Activated CD8-positive, alpha-beta memory T cell treated with anti-CD3 and anti-CD28 coated beads, Interleukin-2, amount 50 U/mL, for 48 hours (primary cell): ENCODE measurements around the gene ZNF280B.
"Not testable (repeated sequence)": the region's sequence is repeated elsewhere in the genome, so short reads cannot be mapped to it uniquely, and the experiment has no call there.

Experiments used
- DNase-seq: peaks from one replicate; pipeline ENCODE4 v3.0.0-alpha.2; 2020

The ZNF280B gene

DNA sequence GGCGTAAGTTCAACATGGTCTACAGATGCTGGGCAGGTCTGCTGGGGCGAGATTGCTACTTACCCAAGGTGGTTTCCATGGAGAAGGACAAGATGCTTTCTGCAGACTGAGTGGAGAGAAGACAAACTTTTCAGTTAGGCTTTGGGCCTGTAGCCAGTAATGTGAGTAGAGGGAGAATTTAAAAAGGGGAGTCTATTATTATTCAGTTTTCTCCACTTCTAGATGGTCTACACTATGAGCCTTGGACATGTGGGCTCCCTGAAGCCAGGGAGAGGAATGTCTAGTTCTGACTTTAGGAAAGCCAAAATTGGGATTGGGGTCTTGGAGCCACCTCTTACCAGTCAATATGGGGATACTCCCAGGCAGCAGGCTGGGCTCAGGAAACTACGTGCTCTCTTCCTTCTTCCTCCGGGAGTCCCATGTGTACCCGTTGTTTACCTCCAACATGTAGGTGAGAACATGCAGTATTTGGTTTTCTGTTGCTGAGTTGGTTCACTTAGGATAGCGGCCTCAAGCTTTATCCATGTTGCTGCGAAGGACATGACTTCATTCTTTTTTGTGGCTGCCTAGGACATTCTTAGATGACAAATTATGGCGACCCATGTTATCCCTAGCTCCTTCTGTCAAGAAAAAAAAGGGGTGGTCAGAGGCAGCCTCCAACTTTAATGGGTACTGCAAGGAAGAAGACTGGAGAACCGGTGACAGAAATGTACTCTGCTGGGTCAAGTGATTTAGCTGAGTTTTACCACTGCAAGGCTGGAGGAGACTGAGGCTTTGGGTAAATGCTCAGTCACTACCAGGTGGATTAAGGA, 26.3 kb upstream of the ZNF280B start:
- DNase-seq = no peak

DNA sequence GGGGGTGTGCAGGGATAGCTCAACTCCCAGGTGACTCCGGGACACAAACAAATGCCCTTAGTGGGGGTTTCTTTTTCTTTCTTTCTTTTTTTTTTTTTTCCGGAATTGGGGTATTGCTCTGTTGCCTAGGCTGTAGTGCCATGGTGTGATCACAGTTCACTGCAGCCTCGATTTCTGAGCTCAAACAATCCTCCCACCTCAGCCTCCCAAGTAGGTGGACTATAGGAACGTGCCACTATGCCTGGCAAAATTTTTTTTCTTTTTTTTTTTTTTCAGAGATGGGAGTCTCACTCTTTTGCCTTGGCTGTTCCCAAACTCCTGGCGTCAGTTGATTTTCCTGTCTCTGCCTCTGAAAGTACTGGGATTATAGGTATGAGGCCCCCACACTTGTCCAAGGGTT, 25.3 kb upstream of the ZNF280B start:
- DNase-seq = no peak

DNA sequence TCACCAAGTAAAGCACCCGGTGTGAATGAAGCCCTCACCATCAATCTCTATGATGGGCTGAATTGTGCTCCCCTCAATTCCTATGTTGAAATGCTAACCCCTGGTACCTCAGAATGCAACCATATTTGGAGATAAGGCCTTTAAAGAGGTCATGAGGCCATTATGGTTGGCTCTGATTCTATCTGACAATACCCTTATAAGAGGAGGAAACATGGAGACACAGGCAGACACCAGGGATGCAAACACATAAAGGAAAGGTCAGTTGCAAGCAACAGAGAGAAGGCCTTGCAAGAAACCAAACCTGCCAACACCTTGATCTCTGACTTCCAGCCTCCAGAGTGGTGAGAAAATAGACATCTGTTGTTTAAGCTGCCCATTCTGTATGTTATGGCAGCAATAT, 24.9 kb upstream of the ZNF280B start:
- DNase-seq = no peak

DNA sequence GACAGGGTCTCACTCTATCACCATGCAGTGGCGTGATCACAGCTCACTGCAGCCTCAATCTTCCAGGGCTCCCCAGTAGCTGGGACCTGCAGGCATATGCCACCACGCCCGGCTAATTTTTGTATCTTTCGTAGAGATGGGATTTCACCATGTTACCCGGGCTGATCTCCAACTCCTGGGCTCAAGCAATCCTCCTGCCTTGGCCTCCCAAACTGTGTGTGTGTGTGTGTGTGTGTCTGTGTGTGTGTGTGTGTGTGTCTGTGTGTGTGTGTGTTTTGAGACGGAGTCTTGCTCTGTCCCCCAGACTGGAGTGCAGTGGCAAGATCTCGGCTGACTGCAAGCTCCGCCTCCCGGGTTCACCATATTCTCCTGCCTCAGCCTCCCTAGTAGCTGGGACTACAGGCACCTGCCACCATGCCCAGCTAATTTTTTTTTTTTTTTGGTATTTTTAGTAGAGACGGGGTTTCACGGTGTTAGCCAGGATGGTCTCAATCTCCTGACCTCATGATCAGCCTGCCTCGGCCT, 24.1 kb upstream of the ZNF280B start:
- DNase-seq = not testable (repeated sequence)

DNA sequence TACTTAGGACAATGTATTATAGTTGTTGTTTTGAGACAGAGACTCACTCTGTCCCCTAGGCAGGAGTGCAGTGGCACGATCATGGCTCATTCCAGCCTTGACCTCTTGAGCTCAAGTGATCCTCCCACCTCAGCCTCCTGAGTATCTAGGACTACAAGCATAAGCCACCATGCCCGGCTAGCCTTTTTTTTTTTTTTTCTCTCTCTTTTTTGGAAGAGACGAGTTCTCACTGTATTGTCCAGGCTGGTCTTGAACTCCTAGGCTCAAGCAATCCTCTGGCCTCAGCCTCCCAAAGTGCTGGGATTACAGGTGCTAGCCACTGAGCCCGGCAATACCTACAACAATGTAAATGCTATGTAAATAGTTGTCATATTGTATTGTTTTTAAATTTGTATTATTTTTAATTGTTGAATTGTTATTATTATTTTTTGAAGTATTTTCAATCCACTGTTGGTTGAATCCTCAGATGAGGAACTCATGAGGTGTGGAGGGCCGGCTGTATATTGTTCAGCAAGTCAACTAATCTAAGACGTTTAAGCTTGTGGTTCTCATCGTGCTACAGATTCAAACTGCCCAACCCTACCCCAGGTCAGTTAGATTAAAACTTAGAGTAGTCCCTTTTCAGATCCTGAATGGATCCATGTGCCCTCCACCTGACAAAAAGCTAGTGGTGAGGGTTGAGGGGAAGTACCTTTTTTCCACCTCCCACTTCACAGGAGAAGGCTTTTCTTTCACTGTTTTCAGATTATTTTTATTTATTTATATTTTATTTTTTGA, 23.4 kb upstream of the ZNF280B start:
- no peak for DNase-seq

DNA sequence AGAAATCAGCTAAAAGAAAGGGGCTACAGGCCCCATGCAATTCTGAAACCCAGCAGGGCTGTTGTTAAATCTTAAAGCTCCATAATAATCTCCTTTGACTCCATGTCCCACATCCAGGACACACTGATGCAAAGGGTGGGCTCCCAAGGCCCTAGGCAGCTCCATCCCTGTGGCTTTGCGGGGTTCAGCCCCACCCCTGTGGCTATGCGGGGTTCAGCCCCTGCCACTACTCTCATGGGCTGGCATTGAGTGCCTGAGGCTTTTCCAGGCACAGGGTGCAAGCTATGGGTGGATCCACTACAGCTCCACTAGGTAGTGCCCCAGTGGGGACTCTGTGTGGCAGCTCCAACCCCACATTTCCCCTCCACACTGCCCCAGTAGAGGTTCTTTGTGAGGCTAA, 20.2 kb upstream of the ZNF280B start:
- DNase-seq = no peak

DNA sequence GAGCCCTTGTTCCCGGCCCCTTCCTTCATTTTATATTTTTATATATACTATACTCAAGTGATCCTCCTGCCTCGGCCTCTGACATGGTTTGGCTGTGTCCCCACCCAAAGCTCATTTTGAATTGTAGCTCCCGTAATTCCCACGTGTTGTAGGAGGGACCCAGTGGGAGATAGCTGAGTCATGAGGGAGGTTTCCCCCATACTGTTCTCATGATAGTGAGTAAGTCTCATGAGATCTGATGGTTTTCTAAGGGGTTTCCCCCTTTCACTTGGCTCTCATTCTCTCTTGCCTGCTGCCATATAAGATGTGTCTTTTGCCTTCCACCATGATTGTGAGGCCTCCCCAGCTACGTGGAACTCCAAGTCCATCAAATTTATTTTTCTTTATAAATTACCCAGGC, 18.8 kb upstream of the ZNF280B start:
- DNase-seq = no peak

DNA sequence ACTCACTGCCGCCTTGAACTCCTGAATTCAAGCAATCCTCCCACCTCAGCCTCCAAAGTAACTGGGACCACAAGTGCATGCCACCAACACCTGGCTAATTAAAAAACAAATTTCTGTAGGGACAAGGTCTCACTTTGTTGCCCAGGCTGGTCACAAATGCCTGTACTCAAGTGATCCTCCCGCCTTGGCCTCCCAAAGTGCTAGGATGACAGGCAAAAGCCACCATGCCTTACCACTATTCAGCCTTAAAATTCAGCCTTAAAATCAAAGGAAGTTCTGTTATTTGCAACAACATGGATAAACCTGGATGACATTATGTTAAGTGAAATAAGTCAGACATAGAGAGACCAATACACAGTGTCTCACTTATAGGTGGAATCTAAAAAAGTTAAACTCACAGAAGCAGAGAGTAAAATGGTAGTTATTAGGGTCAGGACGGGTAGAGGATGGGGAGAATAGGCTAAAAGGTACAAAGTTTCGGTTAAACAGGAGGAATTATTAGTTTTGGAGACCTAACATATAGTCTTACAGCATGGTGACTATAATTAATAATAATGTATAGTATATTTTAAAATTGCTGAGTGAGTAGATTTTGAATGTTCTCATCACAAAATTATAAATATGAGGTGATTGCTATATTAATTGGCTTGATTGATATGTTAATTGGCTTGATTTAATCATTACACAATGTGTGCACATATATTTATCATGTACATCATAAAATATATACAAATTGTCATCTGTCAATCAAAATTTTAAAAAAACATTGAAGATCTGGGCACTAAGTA, 17.8 kb upstream of the ZNF280B start:
- DNase-seq = no peak

DNA sequence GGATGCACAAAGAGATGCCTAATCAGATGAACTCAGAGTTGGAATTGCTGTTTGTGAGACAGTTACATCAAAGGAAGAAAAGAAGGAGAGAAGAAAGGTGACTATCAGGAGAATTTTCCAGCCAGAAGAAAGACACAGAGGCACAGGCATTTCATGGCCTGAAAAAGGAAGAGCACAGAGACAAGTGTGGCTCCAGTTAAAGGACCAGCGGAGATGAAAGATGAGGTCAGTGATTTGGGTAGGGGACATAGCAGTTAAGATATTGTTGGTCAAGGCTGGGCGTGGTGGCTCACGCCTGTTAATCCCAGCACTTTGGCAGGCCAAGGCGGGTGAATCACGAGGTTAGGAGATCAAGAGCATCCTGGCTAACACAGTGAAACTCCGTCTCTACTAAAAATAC, 15.0 kb upstream of the ZNF280B start:
- no peak for DNase-seq

DNA sequence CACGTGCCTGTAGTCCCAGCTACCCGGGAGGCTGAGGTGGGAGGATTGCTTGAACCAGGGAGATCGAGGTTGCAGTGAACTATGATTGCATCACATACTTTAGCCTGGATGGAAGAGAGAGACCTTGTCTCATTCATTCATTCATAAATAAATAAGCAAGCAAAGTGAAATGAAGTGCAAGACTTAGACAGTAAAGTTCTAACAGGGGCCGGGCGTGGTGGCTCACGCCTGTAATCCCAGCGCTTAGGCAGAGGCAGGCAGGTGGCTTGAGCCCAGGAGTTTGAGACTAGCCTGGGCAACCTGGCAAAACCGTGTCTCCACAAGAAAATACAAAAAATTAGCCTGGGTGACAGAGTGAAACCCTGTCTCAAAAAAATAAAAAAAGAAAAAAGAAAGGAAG, 13.1 kb upstream of the ZNF280B start:
- DNase-seq = no peak

DNA sequence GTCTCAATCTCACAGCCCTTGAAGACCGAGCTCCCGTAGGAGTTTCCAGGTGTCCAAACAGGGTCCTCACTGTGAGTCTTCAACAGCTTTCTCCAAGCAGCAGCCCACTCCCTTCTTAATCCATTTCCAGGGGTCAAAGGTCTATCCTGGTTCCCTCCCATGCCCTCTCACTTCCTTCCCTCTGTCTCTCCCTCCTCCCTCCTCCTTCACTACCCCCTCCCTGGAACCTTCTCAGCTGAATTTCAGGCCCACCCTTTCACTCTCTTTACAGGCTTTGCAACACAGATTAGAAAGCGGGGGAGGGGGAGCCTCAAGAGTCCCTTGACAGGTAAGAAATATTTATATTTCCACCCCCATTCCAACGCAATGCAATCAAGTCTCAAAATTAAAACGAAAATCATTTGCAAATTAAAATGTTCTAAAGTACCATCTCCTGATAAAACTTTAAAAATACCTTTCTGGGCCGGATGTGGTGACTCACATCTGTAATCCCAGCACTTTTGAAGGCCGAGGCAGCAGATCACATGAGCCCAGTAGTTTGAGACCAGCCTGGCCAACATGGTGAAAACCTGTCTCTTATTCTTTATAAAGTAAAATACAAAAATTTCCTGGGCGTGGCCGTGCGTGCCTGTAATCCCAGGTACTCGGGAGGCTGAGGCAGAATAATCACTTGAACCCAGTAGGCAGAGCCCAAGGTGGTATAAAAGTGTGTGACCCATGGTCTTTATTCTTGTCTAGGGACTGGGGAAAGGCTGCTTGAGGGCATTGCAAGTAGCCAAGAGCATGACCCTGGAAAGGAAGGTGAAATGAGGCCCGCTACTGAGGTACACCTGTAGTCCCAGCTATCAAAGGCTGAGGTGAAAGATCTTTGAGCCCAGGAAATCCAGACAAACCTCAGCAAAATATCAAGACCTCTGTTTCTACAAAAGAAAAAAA, 12.4 kb upstream of the ZNF280B start:
- DNase-seq = no peak

DNA sequence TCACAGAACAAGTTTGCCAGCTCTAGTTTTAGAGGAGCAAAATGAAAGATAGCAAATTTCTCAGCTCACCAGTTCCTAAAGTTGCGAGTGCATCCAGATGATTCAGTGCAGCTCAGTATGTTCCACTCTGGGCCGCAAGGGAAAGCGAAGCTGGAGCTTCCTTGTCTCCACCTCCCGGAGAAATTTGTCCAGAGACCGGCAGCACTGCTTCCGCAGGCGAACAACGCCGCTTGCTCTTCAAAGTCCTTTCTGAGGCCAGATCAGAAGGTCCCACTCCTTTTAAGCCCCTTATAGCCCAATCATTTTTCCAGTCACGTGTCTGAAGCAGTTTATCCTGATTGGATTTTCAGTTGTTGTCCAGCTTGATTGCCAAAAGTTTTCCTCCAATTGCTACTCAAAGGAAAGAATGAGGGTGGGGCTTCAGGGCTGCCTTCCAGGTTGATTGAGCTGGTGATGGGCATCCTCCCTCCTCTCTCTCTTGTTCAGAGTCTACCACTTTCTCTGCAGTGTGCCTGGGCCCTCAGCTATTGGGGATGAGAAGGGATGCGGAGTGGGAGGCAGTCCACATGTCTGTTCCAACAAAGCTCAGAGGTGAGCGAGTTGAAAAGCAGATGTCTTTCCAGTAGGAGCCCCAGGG, 11.6 kb upstream of the ZNF280B start, which contains the start of gene ZNF280A:
Gene ZNF280A (minus strand): TSS at position 251 of the 637 bp plus-strand sequence. CDS start 4,640 bp downstream, outside the sequence.
- DNase-seq = no peak

DNA sequence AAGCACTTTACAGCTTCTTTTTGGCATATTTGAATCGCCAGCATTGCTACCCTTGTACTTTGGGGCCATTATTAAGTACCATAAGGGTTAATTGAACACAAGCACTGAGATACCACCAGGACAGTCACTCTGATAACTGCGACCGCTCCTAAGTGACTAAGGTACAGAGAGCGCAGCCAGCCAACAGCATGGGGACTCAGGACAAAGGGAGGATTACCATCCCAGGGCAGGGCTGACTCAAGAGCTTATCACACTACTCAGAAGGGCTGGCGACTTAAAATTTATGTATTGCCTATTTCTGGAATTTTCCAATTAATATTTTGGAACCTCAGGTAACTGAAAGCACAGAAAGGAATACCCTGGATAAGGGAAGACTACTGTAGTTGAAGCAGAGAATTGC, 11.0 kb upstream of the ZNF280B start:
- no peak for DNase-seq

DNA sequence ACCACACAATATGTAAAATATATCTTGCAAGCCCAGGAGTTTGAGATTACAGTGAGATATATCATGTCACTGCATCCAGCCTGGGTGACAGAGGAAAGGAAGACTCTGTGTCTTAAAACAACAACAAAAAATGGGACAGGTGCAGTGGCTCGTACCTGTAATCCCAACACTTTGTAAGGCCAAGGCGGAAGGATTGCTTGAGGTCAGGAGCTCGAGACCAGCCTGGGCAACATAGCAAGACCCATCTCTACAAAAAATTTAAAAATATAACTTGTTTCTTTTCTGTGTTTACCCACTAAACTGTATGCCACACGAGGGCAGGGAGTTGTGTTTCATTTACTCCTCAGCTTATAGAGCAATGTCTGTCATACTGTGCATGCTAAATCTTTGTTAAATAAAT, 8.4 kb upstream of the ZNF280B start:
- no peak for DNase-seq

DNA sequence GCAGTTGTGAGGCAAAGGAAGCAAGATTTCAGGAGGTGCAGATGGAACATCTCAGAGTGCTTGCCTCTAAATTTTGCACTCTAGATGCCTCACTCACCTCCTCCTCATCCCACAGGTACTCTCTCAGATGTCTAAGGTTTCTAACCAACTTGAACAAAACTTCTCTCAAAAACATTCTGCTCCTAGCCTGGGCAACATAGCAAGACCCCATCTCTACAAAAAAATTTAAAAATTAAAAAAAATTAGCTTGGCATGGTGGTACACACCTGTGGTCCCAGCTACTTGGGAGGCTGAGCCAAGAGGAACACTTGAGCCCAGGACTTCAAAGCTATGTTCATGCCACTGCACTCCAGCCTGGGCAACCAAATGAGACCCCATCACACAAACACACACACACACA, 7.3 kb upstream of the ZNF280B start:
- DNase-seq = no peak

DNA sequence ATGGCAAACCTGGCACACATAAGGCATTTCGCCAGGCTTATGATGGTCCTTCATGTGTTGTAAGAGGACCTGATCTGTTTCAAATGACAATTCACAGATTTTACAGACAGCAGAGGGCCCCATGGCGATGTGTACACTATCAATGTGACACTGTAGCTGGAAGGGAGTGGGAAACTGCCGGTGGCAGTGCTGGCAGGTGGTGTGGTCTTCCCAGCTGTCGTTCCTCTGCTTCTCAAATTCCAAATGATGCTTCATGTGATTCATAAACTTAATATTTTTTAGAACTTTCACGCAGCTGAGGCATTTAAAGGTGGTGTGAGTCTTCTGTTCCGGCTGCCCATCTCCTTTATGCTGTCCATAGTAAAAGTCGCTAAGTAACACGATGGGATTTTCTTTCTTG, 5.9 kb upstream of the ZNF280B start:
- DNase-seq = not testable (repeated sequence)

DNA sequence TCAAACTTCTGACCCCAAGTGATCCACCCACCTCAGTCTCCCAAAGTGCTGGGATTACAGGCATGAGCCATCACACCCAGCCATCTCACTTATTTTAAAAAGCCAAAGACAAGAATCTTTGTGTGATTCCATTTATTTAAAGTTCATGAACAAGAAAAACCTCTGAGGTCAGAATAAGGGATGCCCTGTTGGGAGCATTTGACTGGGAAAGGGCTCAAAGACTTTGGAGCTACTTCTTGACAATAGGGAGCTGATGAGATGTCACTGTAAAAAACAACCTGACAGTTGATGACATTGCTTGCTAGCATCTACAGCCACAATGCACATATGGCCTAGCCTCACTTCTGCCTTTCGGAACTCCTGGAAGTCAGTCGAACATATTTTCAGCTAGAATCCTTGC, 5.1 kb upstream of the ZNF280B start:
- no peak for DNase-seq

DNA sequence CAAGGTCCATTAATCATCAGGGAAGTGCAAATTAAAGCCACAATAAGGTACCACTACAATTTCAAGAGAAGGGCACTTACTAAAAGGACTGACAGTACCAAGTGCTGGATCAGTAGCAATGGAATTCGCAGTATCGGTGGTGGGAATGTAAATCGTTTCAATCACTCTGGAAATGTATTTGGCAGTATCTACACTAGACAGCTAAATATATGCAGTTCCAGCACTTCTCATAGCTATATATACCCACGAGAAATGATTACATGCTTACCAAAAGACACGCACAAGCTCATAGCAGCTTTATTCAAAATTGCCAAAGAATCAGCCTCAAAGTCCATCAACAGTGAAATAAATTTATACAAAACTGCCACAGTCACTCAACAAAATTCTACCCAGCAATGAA, 4.4 kb upstream of the ZNF280B start:
- DNase-seq = no peak

DNA sequence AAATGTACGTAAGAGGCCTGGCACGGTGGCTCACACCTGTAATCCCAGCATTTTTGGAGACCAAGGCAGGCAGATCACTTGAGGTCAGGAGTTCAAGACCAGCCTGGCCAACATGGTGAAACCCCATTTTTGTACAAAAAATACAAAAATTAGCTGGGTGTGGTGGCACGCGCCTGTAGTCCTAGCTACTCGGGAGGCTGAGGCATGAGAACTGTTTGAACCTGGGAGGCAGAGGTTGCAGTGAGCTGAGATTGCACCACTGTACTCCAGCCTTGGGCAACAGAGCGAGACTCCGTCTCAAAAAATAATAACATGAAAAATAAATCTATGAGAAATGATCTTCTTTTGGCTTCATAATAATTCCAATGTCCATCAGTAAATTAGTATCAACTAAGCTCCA, 2.3 kb upstream of the ZNF280B start:
- DNase-seq = not testable (repeated sequence)

DNA sequence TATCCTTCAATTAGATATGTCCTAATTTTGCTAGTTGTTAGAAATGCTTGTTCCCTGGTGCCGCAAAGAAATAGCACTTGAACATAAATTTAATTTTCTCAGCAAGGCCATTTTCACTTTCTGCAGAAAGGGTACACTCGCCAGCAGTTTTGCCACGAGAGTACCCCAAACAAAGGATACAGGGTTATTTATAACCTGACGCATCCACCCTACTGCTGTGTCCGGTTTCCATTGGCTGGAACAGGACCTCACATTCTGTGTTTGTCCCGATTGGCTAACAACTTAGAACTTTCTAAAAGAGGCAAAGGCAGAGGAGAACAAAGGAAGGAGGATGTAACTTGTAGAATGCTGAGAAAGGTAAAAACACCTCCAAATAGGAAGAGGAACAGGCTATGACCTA, 1.4 kb upstream of the ZNF280B start:
- not testable (repeated sequence) for DNase-seq

DNA sequence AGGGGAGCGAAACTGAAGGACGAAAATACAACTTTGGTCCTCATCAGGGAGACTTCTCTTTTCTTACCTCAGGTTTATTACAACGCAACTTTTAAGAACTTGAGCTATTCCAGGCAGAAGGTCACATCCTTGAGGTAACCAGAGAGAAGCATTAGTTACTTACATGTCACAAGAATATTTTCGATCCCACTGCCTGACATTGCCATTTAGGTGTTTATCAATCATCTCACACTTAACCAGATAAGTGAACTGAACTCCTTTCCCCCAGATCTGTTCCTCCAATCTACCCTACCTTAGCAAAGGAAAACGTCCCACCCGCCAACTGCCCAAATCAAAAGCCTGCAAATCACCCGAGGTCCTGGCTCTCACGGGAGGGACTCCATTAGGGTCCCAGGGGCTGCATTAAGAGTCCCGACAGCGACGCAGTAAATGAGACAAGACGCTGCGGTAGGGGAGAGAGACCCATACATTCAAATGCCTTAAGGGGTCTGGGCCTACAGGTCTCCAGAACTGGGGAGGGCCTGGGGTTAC, 734 bp downstream of the ZNF280B start:
- no peak for DNase-seq
